ENCODE results near the gene SULT1E1. TPM values are rescaled to one million over a fixed set of nuclear protein-coding genes. Genes with fewer than 3 reads are reported as not detected.

Gene SULT1E1
- total RNA-seq, result 1.1 and 5.5 TPM in 2 replicates

DNA sequence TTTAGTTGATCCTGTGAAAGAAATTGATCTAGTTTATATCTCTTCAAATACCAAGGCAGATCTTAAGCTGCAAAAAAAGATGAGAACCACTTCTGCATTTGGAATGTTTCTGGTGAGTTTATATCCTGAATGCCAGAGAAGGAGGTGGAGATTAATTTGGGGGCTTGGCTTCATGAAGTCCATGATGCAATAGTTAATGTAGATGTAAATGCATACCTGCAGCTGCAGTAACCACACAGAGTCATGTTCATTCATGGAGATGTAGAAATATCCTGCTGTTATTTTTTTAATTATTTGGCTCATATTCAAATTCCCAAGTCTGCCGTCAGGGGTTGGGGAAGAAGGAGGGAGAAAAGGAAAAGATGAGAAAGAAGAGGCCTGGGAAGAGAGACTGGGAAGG is at the start of gene SULT1E1:
TSS of gene SULT1E1 (minus strand) at position 94 of the 400 bp plus-strand sequence. CDS start 2,501 bp downstream, outside the sequence.
- peak within 1 kb of the TSS; percentile 31 for H3K4me3 ChIP-seq (ENCODE audit: low read depth, low read length)
- DNase-seq (ENCODE audit: low read depth), result peak; percentile 97
- FAIRE-seq, result no peak

DNA sequence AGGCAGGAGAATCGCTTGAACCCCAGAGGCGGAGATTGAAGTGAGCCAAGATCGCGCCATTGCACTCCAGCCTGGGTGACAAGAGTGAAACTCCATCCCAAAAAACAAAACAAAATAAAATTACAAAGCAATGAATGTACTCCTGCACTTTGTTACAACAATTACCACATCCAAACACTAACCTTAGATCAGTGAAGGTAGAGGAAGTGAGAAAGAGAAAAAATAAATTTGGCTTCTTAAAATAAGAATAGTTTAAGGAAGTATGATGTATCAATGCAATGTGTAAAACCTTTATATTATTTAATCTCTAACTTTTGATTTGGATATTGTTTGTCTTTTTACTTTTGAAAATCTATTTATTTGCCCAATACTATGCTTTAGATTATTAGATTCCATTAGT is 49.2 kb upstream of the SULT1E1 start:
- DNase-seq (ENCODE audit: low read depth) (no peak), FAIRE-seq (no peak)
- no peak overlapping the region for H3K4me3 ChIP-seq (ENCODE audit: low read depth, low read length)
- no peaks in the 10 kb centered on the region for H3K27me3 ChIP-seq (ENCODE audit: control insufficient read depth, insufficient read depth, low read length)
- no peaks in the 10 kb centered on the region for H3K36me3 ChIP-seq (ENCODE audit: control insufficient read depth, insufficient read depth, low read length)
- TF ChIP-seq, protein P1, sequence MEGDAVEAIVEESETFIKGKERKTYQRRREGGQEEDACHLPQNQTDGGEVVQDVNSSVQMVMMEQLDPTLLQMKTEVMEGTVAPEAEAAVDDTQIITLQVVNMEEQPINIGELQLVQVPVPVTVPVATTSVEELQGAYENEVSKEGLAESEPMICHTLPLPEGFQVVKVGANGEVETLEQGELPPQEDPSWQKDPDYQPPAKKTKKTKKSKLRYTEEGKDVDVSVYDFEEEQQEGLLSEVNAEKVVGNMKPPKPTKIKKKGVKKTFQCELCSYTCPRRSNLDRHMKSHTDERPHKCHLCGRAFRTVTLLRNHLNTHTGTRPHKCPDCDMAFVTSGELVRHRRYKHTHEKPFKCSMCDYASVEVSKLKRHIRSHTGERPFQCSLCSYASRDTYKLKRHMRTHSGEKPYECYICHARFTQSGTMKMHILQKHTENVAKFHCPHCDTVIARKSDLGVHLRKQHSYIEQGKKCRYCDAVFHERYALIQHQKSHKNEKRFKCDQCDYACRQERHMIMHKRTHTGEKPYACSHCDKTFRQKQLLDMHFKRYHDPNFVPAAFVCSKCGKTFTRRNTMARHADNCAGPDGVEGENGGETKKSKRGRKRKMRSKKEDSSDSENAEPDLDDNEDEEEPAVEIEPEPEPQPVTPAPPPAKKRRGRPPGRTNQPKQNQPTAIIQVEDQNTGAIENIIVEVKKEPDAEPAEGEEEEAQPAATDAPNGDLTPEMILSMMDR (IDR thresholded peaks at IDR 0.05; ENCODE audit: insufficient read depth, low read length, severe bottlenecking), result no peak

More for the DNA sequence above, at the start of gene SULT1E1:
- H3K36me3 ChIP-seq (ENCODE audit: control insufficient read depth, insufficient read depth, low read length), result no peaks in the 10 kb centered on the region
- TF ChIP-seq, protein P1 (IDR thresholded peaks at IDR 0.05; ENCODE audit: insufficient read depth, low read length, severe bottlenecking), result no peak
- no peaks in the 10 kb centered on the region for H3K27me3 ChIP-seq (ENCODE audit: control insufficient read depth, insufficient read depth, low read length)

DNA sequence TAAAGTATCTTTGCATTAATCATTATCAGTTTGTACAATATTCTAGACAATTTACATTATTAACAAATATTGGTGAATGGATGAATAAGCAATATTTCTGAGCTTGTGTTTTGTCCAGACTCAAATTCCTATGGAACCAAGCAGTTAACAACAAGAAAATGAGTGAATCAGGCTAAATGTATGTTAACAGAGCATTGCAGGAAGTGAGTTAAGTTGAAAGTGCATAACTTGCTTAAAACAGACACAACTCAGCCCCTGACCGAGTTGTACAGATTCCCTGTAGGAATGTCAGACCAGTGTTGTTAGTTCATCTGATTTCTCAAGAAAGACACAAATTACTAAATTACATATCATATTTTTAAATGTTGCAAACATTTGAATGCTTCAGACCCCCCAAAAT is 47.2 kb upstream of the SULT1E1 start:
- FAIRE-seq, result no peak
- DNase-seq (ENCODE audit: low read depth), result peak; percentile 34
- TF ChIP-seq, protein P1 (IDR thresholded peaks at IDR 0.05; ENCODE audit: insufficient read depth, low read length, severe bottlenecking), result no peak
- Histone ChIP-seq H3K4me3 (ENCODE audit: low read depth, low read length) (no peak overlapping the region), H3K27me3 (ENCODE audit: control insufficient read depth, insufficient read depth, low read length) (no peaks in the 10 kb centered on the region), H3K36me3 (ENCODE audit: control insufficient read depth, insufficient read depth, low read length) (no peaks in the 10 kb centered on the region)

DNA sequence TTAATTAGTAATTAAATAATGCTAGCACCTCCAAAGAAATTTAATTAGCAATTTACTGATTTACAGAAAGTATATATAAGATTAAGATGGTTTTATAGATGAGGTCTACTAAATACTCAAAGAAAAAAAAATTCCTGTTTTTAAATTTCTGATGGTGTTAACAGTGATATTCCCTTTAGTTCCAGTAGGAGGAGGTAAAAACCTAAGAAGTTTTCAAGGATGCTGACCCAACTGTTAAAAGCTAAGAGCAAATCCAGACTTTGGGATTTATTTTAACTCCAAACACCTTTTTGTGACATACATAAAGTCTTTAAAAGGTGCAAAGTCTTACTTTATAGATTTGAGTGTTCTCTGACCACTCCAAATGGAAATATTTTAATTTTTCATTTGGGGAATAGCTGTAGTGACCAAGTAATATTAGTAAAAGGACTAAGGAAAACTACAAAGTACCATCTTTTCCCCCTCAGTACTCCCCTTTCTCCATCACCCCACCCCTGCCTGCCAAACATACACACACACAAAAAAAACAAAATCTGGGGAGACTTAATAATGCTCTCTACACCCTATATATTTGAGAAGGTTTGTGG is 36.7 kb upstream of the SULT1E1 start:
- DNase-seq (ENCODE audit: low read depth) (peak; percentile 23), FAIRE-seq (no peak)
- TF ChIP-seq, protein P1 (IDR thresholded peaks at IDR 0.05; ENCODE audit: insufficient read depth, low read length, severe bottlenecking), result peak; percentile 31
- Histone ChIP-seq H3K4me3 (ENCODE audit: low read depth, low read length) (no peak overlapping the region), H3K36me3 (ENCODE audit: control insufficient read depth, insufficient read depth, low read length) (no peaks in the 10 kb centered on the region), H3K27me3 (ENCODE audit: control insufficient read depth, insufficient read depth, low read length) (no peaks in the 10 kb centered on the region)

DNA sequence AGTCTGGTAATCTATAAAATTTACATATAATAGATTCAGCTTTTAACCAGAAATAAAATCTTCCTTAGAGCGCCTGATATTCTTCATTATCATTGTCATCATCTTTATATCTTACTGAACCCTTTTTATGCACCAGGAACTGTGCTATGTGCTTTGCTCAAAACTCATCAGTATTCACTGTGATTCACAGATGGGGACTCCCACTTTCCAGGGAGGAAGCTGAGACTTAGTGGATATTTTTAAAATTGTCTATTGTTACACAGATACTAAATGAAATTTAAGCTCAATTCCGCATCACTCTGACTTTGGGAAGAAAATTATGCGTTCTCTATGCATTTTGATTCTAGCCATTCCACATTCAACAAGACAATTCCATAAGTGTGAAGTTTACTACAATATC is 34.8 kb upstream of the SULT1E1 start:
- Histone ChIP-seq H3K36me3 (ENCODE audit: control insufficient read depth, insufficient read depth, low read length) (no peaks in the 10 kb centered on the region), H3K27me3 (ENCODE audit: control insufficient read depth, insufficient read depth, low read length) (no peaks in the 10 kb centered on the region), H3K4me3 (ENCODE audit: low read depth, low read length) (no peak overlapping the region)
- FAIRE-seq (no peak), DNase-seq (ENCODE audit: low read depth) (no peak)
- TF ChIP-seq, protein P1 (IDR thresholded peaks at IDR 0.05; ENCODE audit: insufficient read depth, low read length, severe bottlenecking), result no peak

GRCh38 chr4:69894186-69894585 is 34.2 kb upstream of the SULT1E1 start:
- Histone ChIP-seq H3K4me3 (ENCODE audit: low read depth, low read length) (no peak overlapping the region), H3K36me3 (ENCODE audit: control insufficient read depth, insufficient read depth, low read length) (no peaks in the 10 kb centered on the region), H3K27me3 (ENCODE audit: control insufficient read depth, insufficient read depth, low read length) (no peaks in the 10 kb centered on the region)
- FAIRE-seq, result no peak
- TF ChIP-seq, protein P1 (IDR thresholded peaks at IDR 0.05; ENCODE audit: insufficient read depth, low read length, severe bottlenecking), result no peak
- no peak for DNase-seq (ENCODE audit: low read depth)

Data from bronchial epithelial cell (primary cell).